GM12878 (cell line): ENCODE results near the gene RETREG1. TPM values are rescaled to one million over a fixed set of nuclear protein-coding genes. Genes with fewer than 3 reads are reported as not detected.

ENCODE experiments used
- ATAC-seq: fragments of 200-7000 bp; cut with Tn5 transposase; 3 replicates; pipeline ENCODE4 v1.9.1; 2020; ENCODE audit warnings: mild to moderate bottlenecking, moderate library complexity
- BruUV-seq: library from RNA; stranded (reverse); fragments of 400-500 nt; replicated peaks from 2 replicates; lab custom pipeline; 2021; lab: Mats Ljungman, UMichigan
- CTCF ChIA-PET: fragments of 300-600 bp; sonication (Branson Sonifier 250); formaldehyde crosslinking; extraction: SDS; loops from one replicate; lab custom pipeline; 2021; ENCODE audit warnings: inconsistent platforms; lab: Yijun Ruan, JAX
- POLR2A ChIA-PET: fragments of 350-600 bp; formaldehyde crosslinking; extraction: SDS; loops from one replicate; lab custom pipeline; 2021; ENCODE audit warnings: inconsistent platforms; lab: Charles Lee
- RAD21 ChIA-PET: fragments of 300-600 bp; sonication (Branson Sonifier 250); formaldehyde crosslinking; loops from one replicate; lab custom pipeline; 2023; ENCODE audit warnings: antibody characterized with exemption; ENCODE audit not compliant: unreplicated experiment; lab: Charles Lee
- SMC1A ChIA-PET: fragments of 300-600 bp; sonication (Branson Sonifier 250); formaldehyde crosslinking; loops from one replicate; lab custom pipeline; 2023; ENCODE audit not compliant: unreplicated experiment, uncharacterized antibody; lab: Charles Lee
- DNase-seq: peaks from one replicate; pipeline ENCODE4 v3.0.0-alpha.2; 2011; ENCODE audit warnings: low read depth, low spot score
- FAIRE-seq: peaks from 3 replicates; lab custom pipeline; 2011; peaks lifted over from hg19 to GRCh38; lab: Jason Lieb, UNC
- H2AFZ ChIP-seq: 2 replicates; pipeline ENCODE4 v1.6.0; 2011; ENCODE audit warnings: low read depth, low read length, control low read depth; ENCODE audit not compliant: control insufficient read depth
- H3K27ac ChIP-seq: 2 replicates; pipeline ENCODE4 v1.5.1; 2011; ENCODE audit warnings: control low read depth; ENCODE audit not compliant: control insufficient read depth, insufficient read depth
- H3K27me3 ChIP-seq, 2 experiments: replicated peaks in 1 of 2; 2 replicates each; pipeline versions ENCODE4 v1.6.0 to v1.6.1; 2011; ENCODE audit warnings: low read length in 1 of 2; ENCODE audit not compliant: control insufficient read depth in 2 of 2, insufficient read depth in 2 of 2
- H3K36me3 ChIP-seq, 2 experiments: 2 replicates each; pipeline ENCODE4 v1.5.1; 2011; ENCODE audit warnings: low read length in 1 of 2; ENCODE audit not compliant: control insufficient read depth in 2 of 2, insufficient read depth in 2 of 2
- H3K4me1 ChIP-seq: 2 replicates; pipeline ENCODE4 v1.6.1; 2011; ENCODE audit warnings: mild to moderate bottlenecking, low read length, moderate library complexity, mixed read lengths; ENCODE audit not compliant: control insufficient read depth, insufficient read depth
- H3K4me2 ChIP-seq: 2 replicates; pipeline ENCODE4 v1.6.0; 2011; ENCODE audit warnings: control low read depth; ENCODE audit not compliant: control insufficient read depth, insufficient read depth
- H3K4me3 ChIP-seq: fragments of 200-600 bp; sonication (generic); 2 replicates; pipeline ENCODE4 v1.5.1; 2016
- H3K79me2 ChIP-seq: 2 replicates; pipeline ENCODE4 v1.6.0; 2011; ENCODE audit warnings: low read length; ENCODE audit not compliant: control insufficient read depth, insufficient read depth
- H3K9ac ChIP-seq: 2 replicates; pipeline ENCODE4 v1.8.0; 2011; ENCODE audit warnings: low read length, control low read depth, mixed read lengths; ENCODE audit not compliant: control insufficient read depth, insufficient read depth
- H3K9me3 ChIP-seq: replicated peaks from 3 replicates; pipeline ENCODE4 v1.5.1; 2011; ENCODE audit warnings: mild to moderate bottlenecking, low read length; ENCODE audit not compliant: control insufficient read depth, insufficient read depth
- H4K20me1 ChIP-seq: 2 replicates; pipeline ENCODE4 v1.6.0; 2011; ENCODE audit not compliant: control insufficient read depth, insufficient read depth
- CHD2 ChIP-seq: IDR thresholded peaks from 2 replicates; pipeline ENCODE4 v1.6.1; 2011; ENCODE audit warnings: low read depth, low read length, improper control_type of control experiment, borderline replicate concordance
- E2F8 ChIP-seq: fragments of 450-650 bp; IDR thresholded peaks from 2 replicates; pipeline ENCODE4 v1.6.1; 2018; ENCODE audit warnings: mild to moderate bottlenecking, low read depth, moderate library complexity; ENCODE audit not compliant: partially characterized antibody
- FOXM1 ChIP-seq: IDR thresholded peaks from 2 replicates; pipeline ENCODE4 v1.6.1; 2012; ENCODE audit warnings: low read depth, mild to moderate bottlenecking, inconsistent platforms, low read length, moderate library complexity
- MXI1 ChIP-seq: fragments of 150-350 bp; IDR thresholded peaks from 2 replicates; pipeline ENCODE4 v1.6.1; 2011; ENCODE audit warnings: low read depth, mild to moderate bottlenecking, inconsistent platforms, low read length, improper control_type of control experiment
- PAX5 ChIP-seq: IDR thresholded peaks from 2 replicates; pipeline ENCODE4 v1.6.1; 2011; ENCODE audit warnings: low read depth, low read length, borderline replicate concordance
- ZNF24 ChIP-seq: fragments of 450-650 bp; IDR thresholded peaks from 2 replicates; pipeline ENCODE4 v1.6.1; 2017; ENCODE audit warnings: antibody characterized with exemption, mild to moderate bottlenecking
- WGBS: methylation state at CpG from one replicate; pipeline ENCODE4 v1.1.6; 2016; ENCODE audit warnings: low lambda C conversion rate; ENCODE audit not compliant: insufficient replicate concordance, insufficient coverage; ENCODE audit errors: missing lambda C conversion rate; 5-methylcytosine and 5-hydroxymethylcytosine counted together
- in situ Hi-C: fragments of 300-500 bp; cut with MboI; formaldehyde crosslinking; loops from 9 replicates; pipeline ENCODE4 v1.14.3; 2018; ENCODE audit warnings: mixed read lengths
- intact Hi-C: fragments of 100-400 bp; cut with micrococcal nuclease; formaldehyde crosslinking; loops from one replicate; pipeline ENCODE4 v1.14.2; 2022; ENCODE audit not compliant: unreplicated experiment
- polyA plus RNA-seq, 11 experiments: library from polyadenylated mRNA; depleted of rRNA in 4 of 11; unstranded in 6 of 11; stranded (reverse) in 5 of 11; fragments of >200 nt; fragmentation: Nextera tagmentation in 4 of 11; fragmentation: Illumina TruSeq in 1 of 11; extraction: Ambion mirVana in 4 of 11; extraction: Trizol in 1 of 11; gene quantifications; 1 replicate in 1 of 11; 2 replicates in 10 of 11; pipeline versions ENCODE4 v1.2.1 to v1.2.3, GENCODE V29; 2011 to 2016; ENCODE audit warnings: inconsistent platforms in 2 of 11, missing spikeins in 2 of 11, low read depth in 1 of 11
- total RNA-seq, 4 experiments: library from RNA; depleted of rRNA in 3 of 4; stranded (reverse); fragments of >200 nt in 3 of 4; fragmentation: Illumina TruSeq in 1 of 4; extraction: Trizol in 1 of 4; gene quantifications; 2 replicates each; pipeline versions ENCODE4 v1.2.1 to v1.2.3, GENCODE V29; 2013 to 2021

RETREG1 gene
- total and polyA plus RNA-seq, 10 of the 15 experiments (the other 5 are each of a cell fraction or from before 2014, with no cell fraction given), result 3.9 to 8.9 (median 6.4) TPM

- ChIA-PET RAD21 (no interaction called here), POLR2A (no interaction called here), CTCF (no interaction called here), SMC1A (no interaction called here)
- no peak for TF ChIP-seq CHD2
- no peak for TF ChIP-seq PAX5
- TF ChIP-seq E2F8, result no peak
- TF ChIP-seq ZNF24, result no peak
- no peak for TF ChIP-seq FOXM1
- TF ChIP-seq MXI1, result no peak
- no peaks in the 10 kb centered on the region for H3K4me1 ChIP-seq
- no peak overlapping the region for H3K9ac ChIP-seq
- WGBS, result 77% methylated on average over 3 of the region's 3 CpGs
- H3K4me3 ChIP-seq, result no peak overlapping the region
- H3K9me3 ChIP-seq, result no peaks in the 10 kb centered on the region; the same call in 2 of the 3 replicates
- FAIRE-seq (no peak), DNase-seq (no peak), ATAC-seq (no peak)
- in situ Hi-C loops, result no loop called here
- no peak overlapping the region for H3K27ac ChIP-seq
- no peak overlapping the region for H2AFZ ChIP-seq
- H3K27me3 ChIP-seq, result no peaks in the 10 kb centered on the region
- intact Hi-C loops, result no loop called here
- no peaks in the 10 kb centered on the region; the same call in 1 of the 2 replicates for H4K20me1 ChIP-seq
- no peak overlapping the region for H3K4me2 ChIP-seq
- H3K79me2 ChIP-seq, result no peaks in the 10 kb centered on the region
- BruUV-seq, result no TSS peak
- H3K36me3 ChIP-seq, result no peaks in the 10 kb centered on the region
Observed at GRCh38 chr5:16589658-16590057, 27.1 kb downstream of the RETREG1 start.
